Stimulated activated naive CD4-positive, alpha-beta T cell (primary cell): ENCODE results near the gene TPRA1.
"Not testable (repeated sequence)": the region's sequence is repeated elsewhere in the genome, so short reads cannot be mapped to it uniquely, and the experiment has no call there.

Experiments used
- DNase-seq, 6 experiments: peaks; one replicate each; lab custom pipeline; 2025; lab: John Stamatoyannopoulos, UW

TPRA1 gene

DNA sequence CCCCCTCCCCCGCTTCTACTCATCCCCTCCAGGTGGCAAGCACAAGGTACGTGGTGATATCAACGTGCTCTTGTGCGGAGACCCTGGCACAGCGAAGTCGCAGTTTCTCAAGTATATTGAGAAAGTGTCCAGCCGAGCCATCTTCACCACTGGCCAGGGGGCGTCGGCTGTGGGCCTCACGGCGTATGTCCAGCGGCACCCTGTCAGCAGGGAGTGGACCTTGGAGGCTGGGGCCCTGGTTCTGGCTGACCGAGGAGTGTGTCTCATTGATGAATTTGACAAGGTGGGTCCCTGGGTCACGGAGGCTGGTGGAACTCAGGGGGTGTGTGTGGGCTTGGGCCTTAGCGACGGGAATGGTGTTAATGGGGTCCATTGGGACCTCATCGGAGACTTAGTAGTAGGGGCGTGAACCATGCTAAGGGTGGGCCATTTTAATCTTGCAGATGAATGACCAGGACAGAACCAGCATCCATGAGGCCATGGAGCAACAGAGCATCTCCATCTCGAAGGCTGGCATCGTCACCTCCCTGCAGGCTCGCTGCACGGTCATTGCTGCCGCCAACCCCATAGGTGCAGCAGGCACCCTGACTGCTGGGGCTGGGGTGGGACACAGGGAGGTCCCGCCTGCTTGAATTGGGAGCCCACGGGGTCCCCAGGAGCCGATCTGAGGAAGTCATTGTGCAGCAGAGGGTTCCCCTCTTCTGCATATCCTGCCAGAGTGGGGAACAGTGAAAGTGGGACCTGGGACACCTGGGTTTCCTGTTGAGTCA is 26.5 kb upstream of the TPRA1 start:
- DNase-seq: no peak

GRCh38 chr3:127615631-127616305 is 25.2 kb upstream of the TPRA1 start:
- no peak for DNase-seq

GRCh38 chr3:127614928-127615589 is 24.5 kb upstream of the TPRA1 start:
- DNase-seq: no peak

- no peak for DNase-seq
These were observed 22.9 kb upstream of the TPRA1 start for GRCh38 chr3:127613406-127613805.

- DNase-seq: no peak
These were observed 22.4 kb upstream of the TPRA1 start for GRCh38 chr3:127612966-127613365.

DNA sequence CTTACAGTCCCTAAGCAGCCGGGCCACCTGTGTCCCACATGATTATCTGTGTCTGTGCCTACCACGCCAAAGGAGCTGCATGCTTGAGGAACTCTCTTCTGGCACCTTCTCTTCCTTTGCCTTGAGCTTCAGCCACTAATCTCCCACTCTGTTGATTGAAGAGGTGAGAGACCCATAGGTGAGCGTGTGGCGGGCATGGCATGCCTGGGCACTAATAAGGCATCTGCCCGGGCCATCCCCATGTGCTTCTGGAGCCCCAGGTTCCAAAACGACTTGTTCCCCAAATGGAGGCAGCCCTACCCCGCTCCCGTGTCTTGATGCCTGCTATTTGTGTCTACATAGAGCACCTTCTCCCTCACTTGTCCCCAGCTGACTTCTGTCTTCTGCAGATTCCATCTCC is 20.7 kb upstream of the TPRA1 start:
- DNase-seq: no peak

DNA sequence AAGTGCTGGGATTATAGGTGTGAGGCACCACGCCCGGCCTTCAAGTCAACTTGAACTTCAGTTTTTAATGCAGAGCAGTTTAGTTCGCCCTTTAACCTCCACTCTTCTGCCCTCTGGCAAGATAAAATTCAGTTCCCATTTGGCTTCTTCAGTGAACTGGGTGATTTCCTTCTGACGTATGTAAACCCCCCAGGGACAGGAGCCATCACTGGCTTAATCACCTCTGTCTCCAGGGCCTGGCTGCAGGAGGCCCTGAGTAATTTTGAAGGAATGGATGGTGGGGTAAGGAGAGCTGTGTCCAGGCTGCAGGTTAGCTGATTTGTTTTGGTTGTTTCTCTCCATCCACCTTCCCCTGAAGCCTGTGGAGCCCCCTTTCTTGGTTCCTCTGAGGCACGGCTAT is 19.6 kb upstream of the TPRA1 start:
- DNase-seq: no peak

- no peak for DNase-seq
These were observed 17.8 kb upstream of the TPRA1 start for GRCh38 chr3:127608362-127608718.

DNA sequence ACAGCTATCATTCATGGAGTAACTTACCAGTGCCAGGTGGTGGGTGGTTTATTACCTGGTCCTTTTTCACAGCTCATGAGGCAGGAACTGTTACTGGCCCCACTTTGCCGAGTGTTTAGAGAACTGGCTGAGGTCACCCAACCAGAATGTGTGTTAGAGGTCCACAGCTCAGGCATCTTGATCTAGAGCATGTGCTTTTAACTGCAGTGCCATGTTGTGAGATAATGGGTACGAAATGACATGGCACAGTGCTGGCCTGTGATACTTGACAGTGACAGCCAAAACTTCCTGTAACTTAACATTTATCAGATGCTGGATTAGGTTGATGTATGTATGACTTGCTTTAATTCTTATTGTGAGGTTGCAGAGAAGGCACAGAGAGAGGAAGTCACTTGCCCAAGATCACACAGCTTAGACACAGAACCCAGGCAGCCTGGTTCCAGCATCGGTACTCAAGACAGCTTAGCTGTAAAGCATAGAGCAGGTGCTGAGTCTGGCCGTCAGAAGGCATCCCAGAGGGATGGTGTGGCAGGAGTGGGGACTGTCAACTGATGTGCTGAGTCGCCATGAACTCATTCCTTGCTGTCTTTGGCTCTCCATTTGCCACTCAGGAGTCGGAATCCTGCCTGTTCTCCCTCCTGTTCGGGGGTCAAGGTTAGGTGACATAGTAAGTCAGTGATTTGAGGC is 17.3 kb upstream of the TPRA1 start:
- no peak for DNase-seq

DNA sequence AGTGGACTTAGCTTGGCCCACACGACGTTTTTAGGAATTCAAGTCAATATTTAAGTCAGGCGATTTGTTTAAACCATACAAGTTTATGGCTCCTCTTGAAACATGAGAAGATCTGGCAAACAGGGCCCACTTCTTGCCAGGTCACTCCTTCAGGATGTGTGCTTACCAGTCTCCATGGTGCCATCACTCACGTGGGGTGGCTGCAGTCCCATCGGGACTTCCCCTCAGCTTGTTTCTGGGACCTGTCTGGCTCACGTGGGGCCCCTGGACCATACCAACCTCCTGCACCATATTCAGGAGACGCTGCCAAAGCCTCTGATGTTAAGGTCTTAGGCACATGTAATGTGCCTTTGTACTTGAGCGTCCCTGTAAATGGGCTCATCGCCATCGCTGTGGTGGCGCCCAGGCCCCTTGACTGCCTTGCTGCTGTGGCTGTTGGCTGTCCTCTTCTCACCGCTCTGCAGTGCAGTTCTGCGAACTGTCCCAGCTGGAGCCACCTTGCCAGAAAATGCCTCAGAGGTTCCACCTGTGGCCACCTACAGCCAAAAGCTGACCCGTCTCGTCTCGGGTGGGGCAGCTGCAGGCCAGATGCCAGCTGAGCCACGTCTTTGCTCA is 16.6 kb upstream of the TPRA1 start:
- no peak for DNase-seq

GRCh38 chr3:127606086-127606805 is 15.7 kb upstream of the TPRA1 start:
- no peak for DNase-seq

GRCh38 chr3:127605547-127605946 is 15.0 kb upstream of the TPRA1 start:
- not testable (repeated sequence) for DNase-seq

GRCh38 chr3:127604546-127605165 is 14.1 kb upstream of the TPRA1 start:
- DNase-seq: no peak

DNA sequence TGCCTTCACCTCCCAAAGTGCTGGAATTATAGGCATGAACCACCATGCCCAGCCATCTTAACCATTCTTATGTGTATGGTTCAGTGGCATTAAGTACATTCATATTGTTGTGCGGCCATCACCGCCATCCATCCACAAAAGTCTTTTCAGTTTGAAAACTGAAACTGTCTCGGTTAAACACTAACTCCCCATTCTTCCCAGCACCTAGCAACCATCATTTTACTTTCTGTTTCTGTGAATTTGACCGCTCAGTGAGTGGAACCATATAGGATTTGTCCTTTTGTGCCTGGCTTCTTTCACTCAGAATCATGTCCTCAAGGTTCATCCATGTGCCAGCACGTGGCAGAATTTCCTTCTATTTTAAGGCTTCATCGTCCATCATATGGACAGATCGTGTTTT is 13.5 kb upstream of the TPRA1 start:
- no peak for DNase-seq

DNA sequence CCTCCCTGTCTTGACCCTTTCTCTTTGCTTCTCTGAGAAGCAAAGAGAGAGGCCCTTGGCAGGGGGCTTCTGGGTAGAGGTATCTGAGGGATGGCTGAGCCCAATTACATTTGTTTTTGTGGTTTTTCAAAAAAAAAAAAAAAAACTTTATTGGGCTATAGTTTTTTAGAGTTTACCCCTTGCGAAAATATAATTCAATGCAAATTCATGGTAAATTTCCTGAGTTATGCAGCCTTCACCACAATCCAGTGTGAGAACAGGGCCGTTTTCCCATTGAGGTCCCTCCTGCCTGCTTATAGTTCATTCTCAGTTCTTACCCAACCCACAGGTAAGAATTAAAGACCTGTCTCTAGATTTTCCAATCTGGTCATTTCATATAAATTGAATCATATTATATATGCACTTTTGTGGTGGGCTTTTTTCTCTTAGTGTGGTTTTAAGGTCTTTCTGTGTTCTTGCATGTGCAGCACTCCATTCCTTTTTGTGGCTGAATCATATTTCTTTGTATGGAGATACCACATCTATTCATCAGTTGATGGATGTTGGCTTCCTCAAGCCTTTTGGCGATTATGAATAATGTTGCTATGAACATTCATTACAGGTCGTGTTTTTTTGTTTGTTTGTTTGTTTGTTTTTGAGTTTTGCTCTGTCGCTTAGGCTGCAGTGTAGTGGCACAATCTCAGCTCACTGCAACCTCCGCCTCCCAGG is 10.4 kb upstream of the TPRA1 start:
- DNase-seq: no peak

DNA sequence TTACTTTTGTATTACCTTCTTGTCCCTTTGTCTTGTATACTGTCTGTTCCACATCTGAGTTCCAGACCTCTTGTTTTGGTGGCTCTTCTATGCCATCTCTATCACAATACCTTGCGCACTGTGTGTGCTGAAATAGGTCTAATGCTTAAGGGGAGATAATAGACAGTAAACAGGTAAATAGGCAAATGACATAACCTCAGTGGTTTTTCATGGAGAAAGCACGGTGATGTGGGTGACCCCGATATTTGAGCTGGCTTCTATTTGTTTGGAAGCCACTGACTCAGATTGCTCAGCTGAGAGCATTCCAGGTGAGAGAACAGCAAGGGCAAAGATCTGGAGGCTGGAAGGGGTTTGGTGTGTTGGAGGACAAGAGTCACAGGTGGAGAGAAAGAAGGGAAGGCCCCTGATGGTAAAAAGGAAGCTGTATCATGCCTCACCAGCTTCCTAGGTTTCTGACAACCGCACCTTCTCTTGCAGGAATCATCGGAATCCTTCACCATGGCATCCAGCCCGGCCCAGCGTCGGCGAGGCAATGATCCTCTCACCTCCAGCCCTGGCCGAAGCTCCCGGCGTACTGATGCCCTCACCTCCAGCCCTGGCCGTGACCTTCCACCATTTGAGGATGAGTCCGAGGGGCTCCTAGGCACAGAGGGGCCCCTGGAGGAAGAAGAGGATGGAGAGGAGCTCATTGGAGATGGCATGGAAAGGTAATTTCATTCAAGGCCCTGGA is 8.5 kb upstream of the TPRA1 start:
- no peak for DNase-seq

DNA sequence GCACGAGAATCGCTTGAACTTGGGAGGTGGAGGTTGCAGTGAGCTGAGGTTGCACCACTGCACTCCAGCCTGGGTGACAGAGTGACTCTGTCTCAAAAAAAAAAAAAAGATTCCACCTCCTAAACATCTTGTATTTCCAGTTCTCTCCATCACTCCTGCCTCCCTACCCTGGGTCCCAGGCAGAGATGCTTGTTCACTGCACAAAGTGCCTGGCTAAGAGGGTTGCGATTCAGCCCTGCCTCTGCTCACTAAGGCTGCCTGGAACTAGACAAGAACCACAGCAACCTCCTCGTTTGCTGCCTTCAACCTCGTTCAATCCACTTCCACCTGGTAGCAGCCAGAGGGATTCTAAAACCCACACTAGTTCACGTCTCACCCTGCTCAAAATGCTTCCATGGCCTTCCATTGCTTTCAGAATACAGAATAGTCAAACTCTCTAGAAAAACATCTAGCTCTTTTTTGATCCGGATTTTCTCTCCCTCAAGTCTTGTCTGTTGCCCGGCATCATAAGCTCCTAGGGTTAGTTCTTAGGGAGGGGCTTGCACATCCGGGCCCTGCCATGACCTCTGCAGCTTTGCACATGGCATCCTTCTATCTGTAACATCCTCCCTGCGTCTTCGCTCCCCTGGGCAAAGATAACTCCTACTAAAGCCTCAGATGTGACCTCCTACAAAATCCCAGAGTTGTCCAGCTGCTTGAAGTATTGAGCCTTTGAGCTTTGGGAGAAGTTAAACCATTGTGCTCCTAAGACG is 6.7 kb upstream of the TPRA1 start:
- DNase-seq: no peak

- DNase-seq: no peak
These were observed 4.8 kb upstream of the TPRA1 start for GRCh38 chr3:127595303-127595702.

DNA sequence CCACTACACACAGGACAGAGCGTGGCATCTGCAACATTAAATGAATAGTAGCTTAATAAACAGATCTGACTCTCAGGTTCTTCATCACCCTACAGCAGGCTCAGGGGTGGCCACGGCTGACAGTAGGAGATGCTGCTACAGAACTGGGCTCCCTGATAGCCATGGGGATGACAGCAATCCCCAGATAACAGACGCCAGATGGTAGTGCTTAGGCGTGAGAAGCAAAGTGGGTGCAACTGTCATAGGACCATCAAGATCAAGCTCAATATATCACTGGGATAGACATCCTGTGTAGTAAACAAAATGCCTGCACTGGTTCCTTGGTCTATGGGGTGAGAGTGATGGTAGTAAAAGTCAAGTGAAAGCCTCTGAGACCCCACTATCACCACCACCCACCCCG is 2.6 kb upstream of the TPRA1 start:
- DNase-seq: no peak
